ENCODE results near the gene CTLA4.

DNA sequence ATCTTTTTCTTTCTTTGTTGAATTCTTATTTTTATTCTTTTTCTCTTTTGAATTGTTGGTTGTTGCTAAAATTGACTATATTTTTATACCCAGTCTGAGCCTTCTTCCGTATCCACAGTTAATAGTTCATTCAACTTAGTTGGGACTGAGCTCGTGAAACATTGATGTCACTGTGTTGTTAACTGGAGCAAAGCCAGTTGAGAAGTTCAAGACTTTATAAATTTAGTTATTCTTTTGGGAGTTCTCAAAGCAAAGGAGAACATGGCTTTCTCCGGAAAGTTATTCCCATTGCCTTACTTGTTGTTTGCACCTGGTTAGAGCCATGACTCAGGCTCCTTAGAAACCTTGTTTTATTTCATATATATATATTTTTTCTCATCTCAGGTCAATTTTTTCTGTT, 8.8 kb downstream of the CTLA4 start:
- TF ChIP-seq EZH2 (IDR thresholded peaks at IDR 0.05; ENCODE audit: insufficient read depth, poor library complexity, severe bottlenecking) (no peak), EZH2phosphoT487 (IDR thresholded peaks at IDR 0.05; ENCODE audit: insufficient read depth, low read depth) (no peak)
